Activated naive CD4-positive, alpha-beta T cell treated with anti-CD3 and anti-CD28 coated beads, Interleukin-2, amount 50 U/mL, for 72 hours (primary cell): ENCODE data around the gene VPS37C. TPM values are rescaled to one million over a fixed set of nuclear protein-coding genes. Genes with fewer than 3 reads are reported as not detected.

Experiments used
- ATAC-seq, 2 donors: fragments of 150-1000 bp; cut with Tn5 transposase; 2 replicates each; pipeline ENCODE4 v1.10.0; 2021; ENCODE audit warnings: mild to moderate bottlenecking in 2 of 2, moderate library complexity in 2 of 2
- DNase-seq, 2 donors: peaks; one replicate each; pipeline ENCODE4 v3.0.0; 2021 to 2022; ENCODE audit warnings: low spot score in 2 of 2
- H3K27ac Mint-ChIP-seq, 2 donors: one replicate each; pipeline ENCODE4 v1.8.0; 2022; ENCODE audit warnings: mild to moderate bottlenecking in 2 of 2, mixed read lengths in 2 of 2
- H3K36me3 Mint-ChIP-seq, 2 donors: one replicate each; pipeline ENCODE4 v1.8.0; 2022; ENCODE audit warnings: mixed read lengths in 2 of 2
- H3K9me3 Mint-ChIP-seq, 2 donors: one replicate each; pipeline ENCODE4 v1.8.0; 2022; ENCODE audit warnings: mixed read lengths in 2 of 2
- total RNA-seq, 2 donors: library from RNA; stranded (reverse); gene quantifications; one replicate each; pipeline ENCODE4 v1.2.3, GENCODE V29; 2022

Gene VPS37C
- total RNA-seq, 2 donors from 2014 or later = 10.2 to 10.9 TPM

DNA sequence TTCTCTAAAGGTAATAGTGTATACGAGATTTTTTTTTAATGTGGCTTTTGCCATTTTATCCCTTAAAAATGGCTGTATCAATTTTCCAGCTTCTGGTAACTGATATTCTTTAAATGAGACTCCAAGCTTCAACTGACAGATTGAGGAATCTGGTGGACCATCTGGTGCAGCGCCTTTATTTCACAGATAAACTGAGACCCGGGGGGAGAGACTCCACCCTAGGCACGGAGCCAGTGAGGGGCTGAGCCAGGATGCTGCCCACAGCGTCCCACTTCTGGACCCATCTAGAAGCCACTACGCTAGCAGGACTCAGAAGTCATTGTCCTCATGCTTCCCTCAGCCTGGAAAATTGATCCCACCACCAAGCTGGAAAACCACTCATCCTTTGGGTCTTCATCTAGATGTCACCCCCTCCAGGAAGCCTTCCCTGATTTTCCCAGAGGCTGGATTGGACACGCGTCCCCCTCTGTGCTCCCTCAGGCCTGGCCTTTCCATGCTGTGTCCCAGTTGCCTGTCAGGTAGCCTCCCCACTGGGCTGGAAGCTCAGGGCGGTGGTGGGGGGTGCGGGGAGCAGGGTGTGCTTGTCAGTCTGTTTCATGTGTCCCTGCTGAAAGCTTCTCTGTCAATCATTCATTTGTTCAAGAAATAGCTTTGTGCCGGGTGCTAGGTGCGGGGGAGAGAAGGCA is 71.3 kb downstream of the VPS37C start:
- ATAC-seq (no peak), DNase-seq (peak in 1 of 2 donors; percentile 48)
- Mint-ChIP-seq H3K27ac (peak overlapping the region; percentile 94 to 97), H3K36me3 (peaks cover 27 to 44% of the 10 kb centered on the region in 2 donors), H3K9me3 (no peaks in the 10 kb centered on the region)

DNA sequence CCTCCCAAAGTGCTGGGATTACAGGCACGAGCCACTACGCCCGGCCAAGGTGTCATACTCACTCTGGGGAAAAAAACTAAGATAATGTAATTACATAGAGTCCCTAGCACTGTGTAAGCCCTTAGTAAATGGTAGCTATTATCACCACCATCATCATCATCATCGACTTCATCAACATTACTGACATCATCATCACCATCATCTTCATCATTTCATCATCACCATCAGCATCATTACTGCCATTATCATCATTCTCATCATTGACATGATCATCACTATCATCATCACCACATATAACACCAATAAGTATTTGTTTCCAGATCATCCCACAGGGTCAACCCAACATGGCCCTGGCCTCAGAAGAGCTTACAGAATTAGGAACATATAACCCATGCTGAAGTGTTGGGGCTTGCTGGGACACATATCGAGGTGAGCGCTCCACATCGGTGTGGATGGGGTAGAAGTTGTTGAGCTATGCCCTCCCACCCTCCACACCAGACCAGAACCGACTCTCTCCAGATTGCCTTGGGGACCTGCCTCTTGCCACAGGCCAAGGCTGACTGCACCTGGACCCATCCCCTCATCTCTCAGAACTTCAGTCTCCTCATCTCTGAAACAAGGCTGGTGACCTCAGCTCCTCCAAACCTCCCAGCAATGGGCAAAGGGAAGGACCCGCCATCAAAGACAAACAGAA is 73.7 kb downstream of the VPS37C start:
- no peak overlapping the region for H3K27ac Mint-ChIP-seq
- peaks cover 0 to 4% of the 10 kb centered on the region in 2 donors for H3K9me3 Mint-ChIP-seq
- ATAC-seq (no peak), DNase-seq (no peak)
- H3K36me3 Mint-ChIP-seq = peaks cover 27 to 28% of the 10 kb centered on the region in 2 donors

DNA sequence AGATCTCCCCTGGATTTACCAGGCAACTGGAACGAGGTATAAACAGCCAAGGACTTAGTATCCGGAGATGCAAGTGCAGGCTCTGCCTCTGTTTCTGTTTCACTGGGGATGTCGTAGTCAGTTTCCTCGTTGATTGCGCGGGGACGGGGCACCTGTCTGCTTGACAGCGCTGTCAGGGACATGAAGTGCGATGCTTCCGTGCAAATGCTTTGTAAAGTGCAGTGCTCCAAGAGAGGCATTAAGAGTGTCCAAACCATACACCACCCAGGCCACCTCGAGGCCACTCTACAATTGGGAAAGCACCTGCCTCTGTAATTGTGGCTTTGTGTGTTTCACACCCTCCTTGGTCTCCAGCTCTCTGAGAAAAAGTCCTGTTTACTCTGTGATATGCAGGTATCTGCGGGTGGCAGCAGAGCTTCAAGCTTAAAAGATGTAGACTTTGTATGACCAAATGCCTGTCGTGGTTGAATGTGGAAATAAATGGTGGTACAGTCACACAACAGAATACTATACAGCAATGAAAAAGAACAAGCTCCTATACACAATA is 77.6 kb downstream of the VPS37C start:
- Mint-ChIP-seq H3K27ac (peak overlapping the region; percentile 91 to 97), H3K9me3 (peaks cover 0 to 4% of the 10 kb centered on the region in 2 donors), H3K36me3 (peaks cover 12 to 33% of the 10 kb centered on the region in 2 donors)
- peak; percentile 67 to 82 for DNase-seq
- ATAC-seq = peak; percentile 77 to 81

DNA sequence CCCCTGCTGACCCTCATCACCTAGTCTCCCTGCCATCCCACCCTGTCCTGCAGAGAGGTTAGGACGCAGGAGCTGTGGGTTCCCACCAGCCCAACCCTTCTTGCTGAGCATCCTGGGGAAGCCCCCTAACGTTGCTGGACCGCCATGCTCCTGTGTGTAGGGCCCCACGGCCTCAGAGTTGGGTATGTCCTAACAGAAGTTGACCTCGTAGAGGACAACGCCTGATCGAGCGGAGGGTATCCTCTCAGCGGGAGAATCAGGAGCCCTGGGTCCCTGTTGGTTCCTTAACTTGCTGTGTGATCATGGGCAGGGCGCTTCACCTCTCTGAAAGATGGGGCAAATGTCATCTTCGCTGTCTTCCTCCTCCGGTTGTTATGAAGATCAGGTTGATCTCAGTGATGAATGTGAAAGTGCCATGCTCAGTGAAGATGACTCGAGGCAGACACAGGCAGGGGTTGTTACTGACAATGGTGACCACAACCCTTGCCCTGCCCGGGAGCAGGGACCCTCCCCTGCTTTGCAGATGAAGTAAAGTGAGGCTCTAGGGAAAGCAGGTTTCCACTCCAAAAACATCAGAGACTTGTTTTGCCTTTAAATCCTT is 78.2 kb downstream of the VPS37C start:
- ATAC-seq = peak; percentile 76 to 83
- H3K36me3 Mint-ChIP-seq = peaks cover 15 to 33% of the 10 kb centered on the region in 2 donors

DNA sequence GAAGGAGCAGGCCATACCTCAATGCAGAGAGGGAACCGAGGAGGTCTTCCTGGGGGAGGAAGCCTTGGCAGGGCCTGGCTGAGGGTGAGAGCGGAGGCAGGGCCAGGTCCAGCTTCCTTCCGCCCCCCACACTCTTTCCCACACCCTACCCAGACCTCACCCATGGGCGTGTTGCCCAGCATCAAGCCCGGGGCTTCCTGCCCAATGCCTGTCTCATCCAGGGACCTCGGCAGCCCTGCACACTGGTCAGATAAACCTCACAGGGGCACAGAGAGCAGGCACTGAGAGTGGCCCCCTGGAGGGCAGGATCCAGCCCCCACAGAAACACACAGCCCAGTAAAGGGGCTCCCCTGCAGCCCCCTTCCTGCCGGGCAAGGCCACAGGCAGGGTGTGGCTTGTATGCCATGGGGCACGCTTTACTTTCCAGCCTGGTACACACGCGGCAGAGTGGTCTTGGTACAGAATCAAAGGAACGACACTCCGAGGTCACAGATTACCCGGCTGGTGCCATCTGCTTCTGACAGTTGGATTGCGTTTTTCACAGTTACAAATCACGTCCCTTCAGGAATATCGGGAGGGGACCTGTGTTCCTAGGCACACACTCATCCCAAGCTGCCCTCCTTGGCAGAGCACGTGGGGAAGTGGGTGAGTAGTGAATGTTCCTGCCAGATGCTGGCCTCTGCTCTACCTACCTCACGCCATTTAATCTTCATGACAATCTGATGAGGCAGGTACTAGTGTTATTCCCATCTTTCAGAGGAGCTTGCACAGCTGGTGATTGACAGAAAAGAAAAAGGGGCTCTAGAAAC is 79.0 kb downstream of the VPS37C start:
- ATAC-seq = no peak
- peak overlapping the region; percentile 91 to 97 for H3K27ac Mint-ChIP-seq
- H3K9me3 Mint-ChIP-seq = peaks cover 0 to 4% of the 10 kb centered on the region in 2 donors
- DNase-seq = peak in 1 of 2 donors; percentile 65
- peaks cover 15 to 33% of the 10 kb centered on the region in 2 donors for H3K36me3 Mint-ChIP-seq

More for the DNA sequence above, 78.2 kb downstream of the VPS37C start:
- DNase-seq = peak; percentile 54 to 84
- Mint-ChIP-seq H3K27ac (peak overlapping the region; percentile 91 to 97), H3K9me3 (peaks cover 0 to 4% of the 10 kb centered on the region in 2 donors)

DNA sequence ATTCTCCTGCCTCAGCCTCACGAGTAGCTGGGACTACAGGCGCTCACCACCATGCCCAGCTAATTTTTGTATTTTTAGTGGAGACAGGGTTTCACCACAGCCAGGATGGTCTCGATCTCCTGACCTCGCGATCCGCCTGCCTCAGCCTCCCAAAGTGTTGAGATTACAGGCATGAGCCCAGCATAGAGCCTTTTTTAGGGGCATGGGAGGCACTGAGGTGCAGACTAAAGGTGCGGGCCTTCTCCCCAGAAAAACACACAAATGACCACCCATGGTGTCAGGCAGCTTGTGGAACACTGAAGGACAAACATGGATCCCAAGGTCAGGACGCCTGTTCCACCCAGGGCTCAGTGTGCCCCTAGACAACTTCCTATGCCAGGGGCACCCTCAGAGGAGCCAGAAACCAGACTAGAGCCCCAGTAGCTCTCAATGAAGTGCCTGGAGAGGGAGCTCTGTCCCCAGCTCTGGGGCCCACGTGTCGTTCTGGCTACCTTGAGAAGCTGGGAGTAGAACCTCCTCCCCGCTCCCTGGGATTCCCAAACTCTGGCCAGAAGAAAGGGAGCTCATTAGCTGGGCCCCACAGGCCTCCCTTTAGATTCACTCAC is 80.1 kb downstream of the VPS37C start:
- ATAC-seq = no peak
- Mint-ChIP-seq H3K9me3 (peaks cover 0 to 4% of the 10 kb centered on the region in 2 donors), H3K36me3 (peaks cover 15 to 33% of the 10 kb centered on the region in 2 donors), H3K27ac (peak overlapping the region; percentile 91 to 97)
- DNase-seq = peak in 1 of 2 donors; percentile 56

DNA sequence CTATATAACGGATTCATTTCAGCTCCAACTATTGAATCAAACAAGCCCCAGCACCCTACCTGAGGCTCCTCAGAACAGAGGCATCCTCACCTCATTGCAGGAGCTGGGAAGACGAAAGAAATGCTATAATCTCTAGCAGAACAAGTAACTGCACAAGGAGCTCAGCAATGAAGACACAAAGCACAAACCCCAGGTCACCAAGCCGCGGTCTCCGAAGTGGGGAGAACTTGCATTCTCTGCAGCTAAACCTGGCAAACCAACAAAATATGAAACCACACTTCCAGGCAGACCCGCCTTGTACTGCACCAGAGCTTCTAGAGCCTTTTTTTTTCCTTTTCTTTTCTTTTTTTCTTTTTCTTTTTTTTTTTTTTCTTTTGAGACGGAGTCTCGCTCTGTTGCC is 80.7 kb downstream of the VPS37C start:
- H3K9me3 Mint-ChIP-seq = peaks cover 0 to 4% of the 10 kb centered on the region in 2 donors
- ATAC-seq = no peak
- peak overlapping the region; percentile 91 to 97 for H3K27ac Mint-ChIP-seq
- peaks cover 15 to 33% of the 10 kb centered on the region in 2 donors for H3K36me3 Mint-ChIP-seq
- DNase-seq = peak in 1 of 2 donors; percentile 57

Other genes with a start within 250 kb of the VPS37C start
- 10 to 100 TPM; 31.9 to 95.1 TPM for gene TMEM109, start 247.3 kb downstream of the VPS37C start, total RNA-seq
- 1 to 10 TPM in 1 of 2 donors, under 1 TPM in 1; 0.71 to 1.4 TPM for gene TMEM132A, start 237.0 kb downstream of the VPS37C start, total RNA-seq
- gene SLC15A3, start 209.2 kb downstream of the VPS37C start, total RNA-seq = 1 to 10 TPM; 5.9 to 9.0 TPM
- 100 to 1,000 TPM; 227 to 339 TPM for gene CD6, start 189.7 kb downstream of the VPS37C start, total RNA-seq
- 100 to 1,000 TPM; 227 to 294 TPM for gene CD5, start 58.9 kb downstream of the VPS37C start, total RNA-seq
- not detected for gene PGA3, start 42.1 kb upstream of the VPS37C start, total RNA-seq
- not detected for gene PGA4, start 60.9 kb upstream of the VPS37C start, total RNA-seq
- gene PGA5, start 79.7 kb upstream of the VPS37C start, total RNA-seq = not detected
- gene VWCE, start 133.9 kb upstream of the VPS37C start, total RNA-seq = 10 to 100 TPM in 1 of 2 donors, 1 to 10 TPM in 1; 5.4 to 19.6 TPM
- 100 to 1,000 TPM; 221 to 244 TPM for gene DDB1, start 171.7 kb upstream of the VPS37C start, total RNA-seq
- gene TKFC, start 171.8 kb upstream of the VPS37C start, total RNA-seq = 10 to 100 TPM; 29.3 to 83.8 TPM
- 10 to 100 TPM; 38.3 to 68.7 TPM for gene CYB561A3, start 200.5 kb upstream of the VPS37C start, total RNA-seq
- gene TMEM138, start 200.9 kb upstream of the VPS37C start, total RNA-seq = 10 to 100 TPM; 32.4 to 44.2 TPM
- 10 to 100 TPM in 1 of 2 donors, 1 to 10 TPM in 1; 8.7 to 14.1 TPM for gene TMEM216, start 231.2 kb upstream of the VPS37C start, total RNA-seq